Measurements from ENCODE around the gene PRDM7. TPM values are rescaled to one million over a fixed set of nuclear protein-coding genes. Genes with fewer than 3 reads are reported as not detected.
A peak's percentile ranks its signal among the peaks of the same experiment; 100 is the strongest.

The PRDM7 gene
- total RNA-seq, 1 experiment from 2014 or later: not detected

- H3K27me3 ChIP-seq (replicated peaks; ENCODE audit: control insufficient read depth, insufficient read depth, low read length): no peaks in the 10 kb centered on the region
- H3K36me3 Mint-ChIP-seq (ENCODE audit: insufficient read depth, unreplicated experiment): peaks cover 60% of the 10 kb centered on the region
- H3K4me1 Mint-ChIP-seq (ENCODE audit: low read depth, unreplicated experiment): peaks cover 21% of the 10 kb centered on the region
- H3K27ac Mint-ChIP-seq (ENCODE audit: unreplicated experiment): no peak overlapping the region
- CTCF ChIA-PET: no interaction called here
- intact Hi-C loops (cut with micrococcal nuclease; ENCODE audit: unreplicated experiment): no loop called here
- no peak for TF ChIP-seq CTCF (IDR thresholded peaks at IDR 0.05; ENCODE audit: insufficient read depth in 1 of 2, low read depth in 1 of 2, low read length in 1 of 2, severe bottlenecking in 1 of 2, unreplicated experiment in 1 of 2)
- no peak overlapping the region for H3K4me3 ChIP-seq (ENCODE audit: low read depth, low read length)
- H3K4me3 Mint-ChIP-seq (ENCODE audit: unreplicated experiment): no peak overlapping the region
- H3K9me3 ChIP-seq: no peaks in the 10 kb centered on the region
- POLR2A ChIA-PET: no interaction called here
- H3K4me1 ChIP-seq: peaks cover 18% of the 10 kb centered on the region
- H3K9me3 Mint-ChIP-seq (ENCODE audit: unreplicated experiment): no peaks in the 10 kb centered on the region
- peaks cover 13% of the 10 kb centered on the region for H3K36me3 ChIP-seq (ENCODE audit: control insufficient read depth, insufficient read depth, low read length)
- no peaks in the 10 kb centered on the region for H3K27me3 Mint-ChIP-seq (ENCODE audit: insufficient read depth, unreplicated experiment)
- BruUV-seq (replicated peaks): no TSS peak
- no peak for DNase-seq
Observed at GRCh38 chr16:90041896-90042473, 35.1 kb downstream of the PRDM7 start.

- CTCF ChIA-PET: no interaction called here
- no peak for TF ChIP-seq CTCF (IDR thresholded peaks at IDR 0.05; ENCODE audit: insufficient read depth in 1 of 2, low read depth in 1 of 2, low read length in 1 of 2, severe bottlenecking in 1 of 2, unreplicated experiment in 1 of 2)
- Mint-ChIP-seq H3K4me3 (ENCODE audit: unreplicated experiment) (no peak overlapping the region), H3K36me3 (ENCODE audit: insufficient read depth, unreplicated experiment) (peaks cover 55% of the 10 kb centered on the region), H3K9me3 (ENCODE audit: unreplicated experiment) (no peaks in the 10 kb centered on the region), H3K27me3 (ENCODE audit: insufficient read depth, unreplicated experiment) (no peaks in the 10 kb centered on the region), H3K4me1 (ENCODE audit: low read depth, unreplicated experiment) (peaks cover 14% of the 10 kb centered on the region), H3K27ac (ENCODE audit: unreplicated experiment) (peak overlapping the region; percentile 23)
- H3K9me3 ChIP-seq: no peaks in the 10 kb centered on the region
- no peak overlapping the region for H3K4me3 ChIP-seq (ENCODE audit: low read depth, low read length)
- no peaks in the 10 kb centered on the region for H3K27me3 ChIP-seq (replicated peaks; ENCODE audit: control insufficient read depth, insufficient read depth, low read length)
- BruUV-seq (replicated peaks): no TSS peak
- POLR2A ChIA-PET: no interaction called here
- peaks cover 12% of the 10 kb centered on the region for H3K4me1 ChIP-seq
- intact Hi-C loops (cut with micrococcal nuclease; ENCODE audit: unreplicated experiment): no loop called here
- no peak for DNase-seq
- peaks cover 16% of the 10 kb centered on the region for H3K36me3 ChIP-seq (ENCODE audit: control insufficient read depth, insufficient read depth, low read length)
Observed at GRCh38 chr16:90040152-90041023, 36.7 kb downstream of the PRDM7 start.

GRCh38 chr16:90037276-90037675 lies 39.9 kb downstream of the PRDM7 start:
- no peak for DNase-seq
- no peak overlapping the region for H3K4me3 ChIP-seq (ENCODE audit: low read depth, low read length)
- H3K9me3 Mint-ChIP-seq (ENCODE audit: unreplicated experiment): no peaks in the 10 kb centered on the region
- TF ChIP-seq CTCF (IDR thresholded peaks at IDR 0.05; ENCODE audit: insufficient read depth in 1 of 2, low read depth in 1 of 2, low read length in 1 of 2, severe bottlenecking in 1 of 2, unreplicated experiment in 1 of 2): no peak
- peaks cover 23% of the 10 kb centered on the region for H3K36me3 ChIP-seq (ENCODE audit: control insufficient read depth, insufficient read depth, low read length)
- intact Hi-C loops (cut with micrococcal nuclease; ENCODE audit: unreplicated experiment): no loop called here
- H3K4me3 Mint-ChIP-seq (ENCODE audit: unreplicated experiment): no peak overlapping the region
- BruUV-seq (replicated peaks): no TSS peak
- H3K4me1 ChIP-seq: no peaks in the 10 kb centered on the region
- H3K27me3 Mint-ChIP-seq (ENCODE audit: insufficient read depth, unreplicated experiment): no peaks in the 10 kb centered on the region
- no peaks in the 10 kb centered on the region for H3K27me3 ChIP-seq (replicated peaks; ENCODE audit: control insufficient read depth, insufficient read depth, low read length)
- POLR2A ChIA-PET: no interaction called here
- H3K9me3 ChIP-seq: no peaks in the 10 kb centered on the region
- H3K27ac Mint-ChIP-seq (ENCODE audit: unreplicated experiment): no peak overlapping the region
- CTCF ChIA-PET: no interaction called here
- no peaks in the 10 kb centered on the region for H3K4me1 Mint-ChIP-seq (ENCODE audit: low read depth, unreplicated experiment)
- peaks cover 60% of the 10 kb centered on the region for H3K36me3 Mint-ChIP-seq (ENCODE audit: insufficient read depth, unreplicated experiment)

Measured in Caco-2 (cell line).